Islet of Langerhans (tissue), 1 donor: Measurements from ENCODE around the gene EHD3.

Experiments
- FAIRE-seq: peaks from one replicate; lab custom pipeline; 2011; peaks lifted over from hg19 to GRCh38; lab: Jason Lieb, UNC

Gene EHD3

DNA sequence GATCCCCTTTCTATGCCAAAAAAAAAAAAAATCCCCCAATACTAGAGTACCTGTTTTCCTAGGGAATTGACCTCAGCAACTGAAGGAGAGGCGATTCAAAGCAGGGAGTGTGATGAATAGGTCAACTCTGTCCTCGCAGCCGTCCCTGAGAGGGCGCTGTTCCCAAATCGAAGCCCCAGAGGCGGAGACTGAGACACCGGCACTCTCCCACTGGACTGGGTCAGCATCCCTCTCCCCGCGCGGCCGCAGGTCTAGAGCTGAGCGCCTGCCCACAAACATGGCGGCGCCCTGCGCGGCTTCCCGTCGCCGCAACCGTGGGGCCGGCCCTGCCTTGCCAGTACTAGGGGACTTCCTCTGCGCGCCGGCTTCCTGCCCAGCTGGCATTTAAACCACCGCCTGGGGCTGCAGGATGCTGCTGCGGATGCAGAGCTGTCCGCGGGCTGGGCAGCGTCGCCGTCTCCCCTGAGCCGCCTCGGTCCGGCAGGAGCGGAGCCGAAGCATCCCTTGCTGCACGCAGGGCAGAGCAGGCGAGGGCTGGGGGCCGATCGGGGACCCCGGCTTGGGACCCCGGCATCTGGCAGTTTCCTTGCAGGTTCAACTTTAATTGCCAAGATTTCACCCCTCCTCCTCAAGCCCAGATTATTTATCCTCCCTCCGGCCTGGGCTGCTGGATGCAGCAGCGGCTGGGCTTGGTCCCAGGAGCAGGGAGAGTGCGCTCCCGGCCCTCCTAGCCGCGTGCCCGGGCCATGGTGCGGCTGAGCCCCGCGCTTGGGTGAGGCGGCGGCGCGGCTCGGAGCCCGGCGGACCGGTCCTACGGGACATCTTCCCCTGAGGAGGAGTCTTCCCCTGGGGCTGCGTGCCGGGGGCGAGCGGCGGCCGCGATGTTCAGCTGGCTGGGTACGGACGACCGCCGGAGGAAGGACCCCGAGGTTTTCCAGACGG lies at the start of gene EHD3:
EHD3 (plus strand) TSS at position 412 of the 942 bp plus-strand sequence; CDS start at position 882, 470 bp downstream.
- FAIRE-seq, result no peak

GRCh38 chr2:31187166-31187565 lies 46.8 kb upstream of the EHD3 start:
- FAIRE-seq, result no peak

- no peak for FAIRE-seq
Observed at GRCh38 chr2:31188131-31188530, 45.8 kb upstream of the EHD3 start.

GRCh38 chr2:31189141-31189540 lies 44.8 kb upstream of the EHD3 start:
- FAIRE-seq, result no peak

DNA sequence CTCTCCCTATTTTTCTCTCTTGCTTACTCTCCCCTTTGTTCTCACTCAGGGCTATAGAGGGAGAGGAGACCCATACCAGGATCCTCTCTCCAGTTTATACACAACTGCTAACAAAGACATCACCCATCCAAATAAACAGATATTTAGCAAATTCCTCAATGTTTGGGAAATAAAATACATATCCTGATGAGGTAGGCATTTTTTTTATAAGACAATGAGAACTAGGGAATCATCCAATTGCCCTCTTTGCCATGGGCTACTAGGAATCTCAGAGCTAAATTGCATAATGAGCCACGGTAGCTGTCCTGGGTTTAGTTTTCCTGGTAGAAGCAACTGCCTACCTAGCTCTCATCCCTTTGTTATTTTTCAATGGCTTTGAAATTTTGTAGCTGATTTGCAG lies 43.8 kb upstream of the EHD3 start:
- FAIRE-seq, result no peak

GRCh38 chr2:31191931-31192330 lies 42.0 kb upstream of the EHD3 start:
- no peak for FAIRE-seq

DNA sequence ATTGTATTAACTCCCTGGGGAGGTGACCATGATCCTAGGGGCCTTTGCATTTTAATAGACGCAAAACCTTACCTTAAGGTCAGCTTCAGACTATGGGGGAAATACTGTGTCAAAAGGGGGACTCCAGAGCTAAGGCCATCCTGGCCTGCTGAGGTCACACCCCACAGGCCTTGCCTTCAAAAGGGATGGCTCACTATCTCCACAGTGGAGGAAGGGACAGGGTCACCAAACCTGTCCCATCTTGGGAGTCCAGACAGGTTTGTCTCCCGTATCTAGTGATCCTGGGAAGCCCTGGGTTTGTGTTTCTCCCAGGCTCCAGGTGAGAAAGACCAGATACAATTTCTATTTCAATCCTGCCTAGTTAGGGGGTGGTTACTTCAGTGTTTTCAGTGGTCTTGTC lies 41.6 kb upstream of the EHD3 start:
- no peak for FAIRE-seq

- FAIRE-seq, result no peak
Observed at GRCh38 chr2:31192851-31193392, 41.0 kb upstream of the EHD3 start.

DNA sequence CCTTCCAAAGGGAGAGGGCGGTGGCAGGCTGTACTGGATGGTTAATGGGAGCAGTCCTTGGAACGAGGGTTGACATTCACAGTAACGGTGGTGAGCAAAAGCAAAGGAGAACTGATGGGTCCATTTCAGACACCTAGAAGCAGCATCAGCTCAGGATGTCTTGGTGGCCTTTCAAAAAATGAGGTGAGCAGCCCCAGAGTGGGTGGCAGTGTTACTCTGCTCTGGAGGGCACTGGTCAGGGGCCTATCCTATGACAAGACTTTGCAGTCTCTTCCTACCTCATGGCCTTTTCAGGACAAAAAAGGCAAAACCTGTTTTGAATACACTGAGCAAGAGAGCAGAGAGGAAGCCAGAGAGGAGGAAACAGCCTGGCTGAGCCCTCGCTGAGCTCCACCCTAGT lies 40.1 kb upstream of the EHD3 start:
- no peak for FAIRE-seq

DNA sequence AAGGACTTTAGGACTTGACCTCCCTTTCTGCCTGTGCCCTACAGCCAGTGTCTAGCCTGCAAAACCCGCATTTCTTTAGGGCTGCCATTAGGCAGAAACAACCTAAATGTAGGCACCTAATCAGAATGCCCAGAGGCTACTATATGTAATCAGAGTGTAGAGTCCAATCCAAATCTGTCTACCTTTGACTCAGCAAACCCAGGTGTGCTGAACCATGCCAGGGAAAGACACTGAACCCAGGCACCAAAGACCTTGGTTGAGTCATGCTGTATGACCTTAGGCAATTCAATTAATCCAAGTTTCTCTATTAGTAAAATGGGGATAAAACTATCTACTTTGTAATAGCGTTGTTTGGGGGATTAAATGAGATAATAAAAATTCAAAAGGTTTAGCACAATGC lies 37.3 kb upstream of the EHD3 start:
- FAIRE-seq, result no peak

- FAIRE-seq, result no peak
Observed at GRCh38 chr2:31197166-31197565, 36.8 kb upstream of the EHD3 start.

GRCh38 chr2:31197669-31198068 lies 36.3 kb upstream of the EHD3 start:
- no peak for FAIRE-seq

GRCh38 chr2:31199206-31199605 lies 34.7 kb upstream of the EHD3 start:
- no peak for FAIRE-seq

DNA sequence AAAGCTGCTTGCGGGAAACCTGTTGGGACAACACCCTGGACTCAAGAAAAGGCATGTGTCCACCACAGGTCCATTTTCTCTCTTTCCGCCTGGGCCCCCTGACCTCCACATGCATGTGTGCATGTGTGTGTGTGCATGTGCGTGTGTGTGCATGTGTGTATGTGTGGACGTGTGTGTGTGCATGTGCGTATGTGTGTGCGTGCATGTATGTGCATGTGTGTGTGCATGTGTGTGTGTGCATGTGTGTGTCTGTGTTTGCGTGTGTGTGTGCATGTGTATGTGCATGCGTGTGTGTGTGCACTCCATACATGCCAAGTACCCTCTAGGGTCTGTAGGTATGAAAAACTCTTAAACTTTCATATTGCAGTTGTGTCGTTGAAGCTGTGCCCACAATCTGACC lies 33.0 kb upstream of the EHD3 start:
- no peak for FAIRE-seq

DNA sequence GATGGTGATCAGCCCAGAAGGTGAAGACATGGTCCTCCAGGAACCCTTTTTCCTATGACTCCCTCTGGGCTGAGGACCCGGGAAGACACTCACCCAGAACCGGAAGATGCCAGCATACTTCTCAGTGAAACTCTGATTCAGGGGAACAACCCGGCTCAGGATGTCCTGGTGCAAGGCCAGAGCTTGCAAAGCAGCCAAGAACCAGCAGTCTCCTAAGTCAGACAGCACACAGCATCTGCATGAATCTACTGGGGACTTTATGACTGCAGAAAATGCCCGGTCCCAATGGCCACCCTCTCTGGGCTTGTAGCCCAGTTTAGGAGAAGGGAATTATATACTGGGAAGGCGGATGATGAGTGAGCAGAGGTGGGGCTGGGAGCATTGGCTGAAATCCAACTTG lies 31.9 kb upstream of the EHD3 start:
- no peak for FAIRE-seq

- no peak for FAIRE-seq
Observed at GRCh38 chr2:31202833-31203232, 31.1 kb upstream of the EHD3 start.

GRCh38 chr2:31203916-31204315 lies 30.0 kb upstream of the EHD3 start:
- no peak for FAIRE-seq

- no peak for FAIRE-seq
Observed at GRCh38 chr2:31204783-31205182, 29.2 kb upstream of the EHD3 start.

- no peak for FAIRE-seq
Observed at GRCh38 chr2:31205186-31205585, 28.8 kb upstream of the EHD3 start.

- no peak for FAIRE-seq
Observed at GRCh38 chr2:31205613-31206012, 28.3 kb upstream of the EHD3 start.

DNA sequence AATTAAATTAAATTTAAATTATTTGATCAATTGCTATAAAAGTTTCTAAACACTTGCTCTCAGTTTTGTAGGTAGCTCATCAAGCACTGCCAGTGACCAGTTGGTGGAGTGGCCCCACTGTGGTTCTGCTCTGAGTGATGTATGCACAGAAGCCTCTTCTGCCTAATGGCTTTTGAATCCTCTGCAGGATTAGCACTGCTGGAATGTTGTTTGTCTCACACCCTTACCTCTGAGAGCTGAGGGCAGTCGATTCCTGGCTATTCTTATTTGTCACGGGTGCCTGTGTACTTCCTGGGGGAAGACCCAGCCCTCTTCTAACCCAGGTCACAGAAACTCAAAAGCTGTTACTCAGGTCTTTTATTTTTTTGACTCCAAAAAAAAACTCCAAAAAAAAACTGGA lies 26.2 kb upstream of the EHD3 start:
- FAIRE-seq, result no peak

- no peak for FAIRE-seq
Observed at GRCh38 chr2:31208240-31208639, 25.7 kb upstream of the EHD3 start.

DNA sequence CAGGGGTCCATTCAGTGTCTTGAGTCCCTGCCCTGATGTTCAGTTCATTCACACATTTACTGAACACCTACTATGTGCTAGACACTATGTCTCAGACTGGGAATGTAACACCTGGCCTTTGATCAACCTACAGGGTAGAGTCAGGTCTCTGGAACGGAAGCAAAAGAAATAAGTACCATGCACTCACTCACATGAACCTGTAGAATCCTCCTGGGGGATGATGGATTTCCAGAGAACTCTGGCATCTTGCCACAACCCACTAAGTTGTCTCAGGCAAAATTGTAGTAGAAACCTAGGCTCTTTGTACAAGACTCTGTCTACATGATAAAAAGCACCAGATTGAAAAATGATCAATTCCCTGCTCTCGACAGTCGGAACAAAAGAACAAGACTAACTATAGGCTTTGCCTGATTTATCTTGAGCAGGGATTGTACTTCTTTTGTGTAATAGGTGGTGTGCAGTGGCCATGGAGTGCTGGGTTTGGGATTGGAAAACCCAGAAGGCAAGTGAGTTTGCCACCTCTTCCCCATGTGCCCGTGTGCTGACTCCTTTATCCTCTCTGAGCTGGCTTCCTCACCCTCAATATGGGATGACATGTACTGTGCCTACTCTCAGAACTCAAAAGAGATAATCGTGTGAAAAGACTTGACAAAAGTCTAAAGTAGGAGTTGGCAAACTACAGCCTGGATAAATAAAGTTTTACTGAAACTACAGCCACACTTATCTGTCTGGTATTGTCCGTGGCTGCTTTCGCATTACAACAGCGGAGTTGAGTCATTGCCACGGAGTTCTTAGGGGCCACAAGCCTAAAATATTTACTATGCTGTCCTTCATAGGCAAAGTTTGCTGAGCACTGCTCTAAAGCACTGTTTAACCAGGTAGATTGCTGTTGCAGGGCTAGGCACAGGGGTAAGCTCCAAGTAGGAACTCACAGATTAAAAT lies 21.0 kb upstream of the EHD3 start:
- no peak for FAIRE-seq
